HEK293 (cell line): ENCODE results near the gene AHCTF1.

Source experiments
- CTCF ChIA-PET: fragments of 350-600 bp; formaldehyde crosslinking; extraction: SDS; loops from one replicate; lab custom pipeline; 2021; ENCODE audit warnings: antibody characterized with exemption; lab: Yijun Ruan, JAX
- POLR2A ChIA-PET: fragments of 300-600 bp; formaldehyde crosslinking; extraction: SDS; loops from one replicate; lab custom pipeline; 2020; ENCODE audit warnings: antibody characterized with exemption, inconsistent platforms; lab: Yijun Ruan, JAX
- H3K27ac ChIP-seq: fragments of 200-500 bp; sonication (Bioruptor generic); 2 replicates; pipeline ENCODE4 v1.5.1; 2014; ENCODE audit warnings: low read depth, low read length, control low read depth, inconsistent platforms; ENCODE audit errors: extremely low read depth
- H3K36me3 ChIP-seq, 2 experiments: fragments of 200-500 bp in 1 of 2; sonication (Bioruptor generic) in 1 of 2; 1 replicate in 1 of 2; 2 replicates in 1 of 2; pipeline ENCODE4 v1.5.1; 2014 to 2017; ENCODE audit warnings: inconsistent platforms in 2 of 2, low read length in 2 of 2; ENCODE audit not compliant: control insufficient read depth in 2 of 2, insufficient read depth in 1 of 2
- H3K4me1 ChIP-seq: fragments of 200-500 bp; sonication (Bioruptor generic); 2 replicates; pipeline ENCODE4 v1.5.1; 2014; ENCODE audit warnings: mild to moderate bottlenecking, low read length, inconsistent platforms; ENCODE audit not compliant: control insufficient read depth, insufficient read depth
- H3K4me3 ChIP-seq: 2 replicates; pipeline ENCODE4 v1.5.1; 2011; ENCODE audit warnings: low read depth, mild to moderate bottlenecking, control low read depth, low read length, moderate library complexity
- H3K9me3 ChIP-seq: fragments of 200-500 bp; sonication (Bioruptor generic); 2 replicates; pipeline ENCODE4 v1.5.1; 2014; ENCODE audit warnings: low read depth, low read length, inconsistent platforms; ENCODE audit not compliant: control insufficient read depth, insufficient read depth
- FEZF1 ChIP-seq: fragments of 450-650 bp; formaldehyde crosslinking; IDR thresholded peaks from 2 replicates; pipeline ENCODE4 v1.5.1; 2016; ENCODE audit warnings: missing biosample characterization, missing genetic modification characterization
- HOXC10 ChIP-seq: sonication (generic); formaldehyde crosslinking; IDR thresholded peaks from 2 replicates; pipeline ENCODE4 v1.8.1; 2023; ENCODE audit warnings: mild to moderate bottlenecking, missing genetic modification reagents
- KLF7 ChIP-seq: fragments of 450-650 bp; formaldehyde crosslinking; IDR thresholded peaks from 2 replicates; pipeline ENCODE4 v1.5.1; 2016; ENCODE audit warnings: missing biosample characterization, missing genetic modification characterization, borderline replicate concordance
- MEIS1 ChIP-seq: sonication (generic); formaldehyde crosslinking; IDR thresholded peaks from 2 replicates; pipeline ENCODE4 v1.8.1; 2022; ENCODE audit warnings: missing genetic modification reagents, mild to moderate bottlenecking, borderline replicate concordance
- RBAK ChIP-seq: fragments of 450-650 bp; formaldehyde crosslinking; IDR thresholded peaks from 2 replicates; pipeline ENCODE4 v1.5.1; 2016; ENCODE audit warnings: missing biosample characterization, missing genetic modification characterization
- REPIN1 ChIP-seq: fragments of 450-650 bp; formaldehyde crosslinking; IDR thresholded peaks from 2 replicates; pipeline ENCODE4 v1.5.1; 2017; ENCODE audit warnings: missing biosample characterization, missing genetic modification characterization, low read depth
- SP2 ChIP-seq: fragments of 450-650 bp; formaldehyde crosslinking; IDR thresholded peaks from 2 replicates; pipeline ENCODE4 v1.5.1; 2016; ENCODE audit warnings: missing biosample characterization, missing genetic modification characterization
- WT1 ChIP-seq: fragments of 450-650 bp; formaldehyde crosslinking; IDR thresholded peaks from 2 replicates; pipeline ENCODE4 v1.5.1; 2016; ENCODE audit warnings: missing biosample characterization, missing genetic modification characterization
- ZBTB10 ChIP-seq: fragments of 450-650 bp; formaldehyde crosslinking; IDR thresholded peaks from 2 replicates; pipeline ENCODE4 v1.5.1; 2016; ENCODE audit warnings: missing biosample characterization, missing genetic modification characterization
- ZBTB21 ChIP-seq: fragments of 450-650 bp; formaldehyde crosslinking; IDR thresholded peaks from 2 replicates; pipeline ENCODE4 v1.5.1; 2017; ENCODE audit warnings: missing biosample characterization, missing genetic modification characterization
- ZFP69B ChIP-seq: fragments of 450-650 bp; formaldehyde crosslinking; IDR thresholded peaks from 2 replicates; pipeline ENCODE4 v1.5.1; 2016; ENCODE audit warnings: missing biosample characterization, missing genetic modification characterization
- ZNF10 ChIP-seq: fragments of 450-650 bp; formaldehyde crosslinking; IDR thresholded peaks from 2 replicates; pipeline ENCODE4 v1.5.1; 2017; ENCODE audit warnings: missing biosample characterization, missing genetic modification characterization
- ZNF132 ChIP-seq: fragments of 450-650 bp; formaldehyde crosslinking; IDR thresholded peaks from 2 replicates; pipeline ENCODE4 v1.5.1; 2017; ENCODE audit warnings: missing biosample characterization, missing genetic modification characterization, borderline replicate concordance
- ZNF155 ChIP-seq: fragments of 450-650 bp; formaldehyde crosslinking; IDR thresholded peaks from 2 replicates; pipeline ENCODE4 v1.5.1; 2016; ENCODE audit warnings: missing biosample characterization, missing genetic modification characterization
- ZNF175 ChIP-seq: fragments of 450-650 bp; formaldehyde crosslinking; IDR thresholded peaks from 2 replicates; pipeline ENCODE4 v1.5.1; 2016; ENCODE audit warnings: missing biosample characterization, missing genetic modification characterization
- ZNF184 ChIP-seq: fragments of 450-650 bp; IDR thresholded peaks from 2 replicates; pipeline ENCODE4 v1.5.1; 2018; ENCODE audit warnings: missing biosample characterization, mild to moderate bottlenecking, missing genetic modification characterization
- ZNF2 ChIP-seq: fragments of 450-650 bp; formaldehyde crosslinking; IDR thresholded peaks from 2 replicates; pipeline ENCODE4 v1.5.1; 2016; ENCODE audit warnings: missing biosample characterization, missing genetic modification characterization
- ZNF214 ChIP-seq: fragments of 450-650 bp; formaldehyde crosslinking; IDR thresholded peaks from 2 replicates; pipeline ENCODE4 v1.5.1; 2017; ENCODE audit warnings: missing biosample characterization, mild to moderate bottlenecking, missing genetic modification characterization, borderline replicate concordance
- ZNF221 ChIP-seq: fragments of 450-650 bp; formaldehyde crosslinking; IDR thresholded peaks from 2 replicates; pipeline ENCODE4 v1.5.1; 2017; ENCODE audit warnings: missing biosample characterization, missing genetic modification characterization, borderline replicate concordance
- ZNF239 ChIP-seq: fragments of 450-650 bp; formaldehyde crosslinking; IDR thresholded peaks from 2 replicates; pipeline ENCODE4 v1.5.1; 2016; ENCODE audit warnings: missing biosample characterization, missing genetic modification characterization
- ZNF366 ChIP-seq: fragments of 450-650 bp; formaldehyde crosslinking; conservative IDR thresholded peaks from 2 replicates; pipeline ENCODE4 v1.5.1; 2016; ENCODE audit warnings: missing biosample characterization, missing genetic modification characterization
- ZNF660 ChIP-seq: fragments of 450-650 bp; IDR thresholded peaks from 2 replicates; pipeline ENCODE4 v1.5.1; 2018; ENCODE audit warnings: missing biosample characterization, mild to moderate bottlenecking, missing genetic modification characterization
- ZNF843 ChIP-seq: fragments of 450-650 bp; formaldehyde crosslinking; IDR thresholded peaks from 2 replicates; pipeline ENCODE4 v1.5.1; 2016; ENCODE audit warnings: missing biosample characterization, missing genetic modification characterization
- TF ChIP-seq, protein P1 (sequence below): fragments of 450-650 bp; formaldehyde crosslinking; IDR thresholded peaks from 2 replicates; pipeline ENCODE4 v1.5.1; 2017; ENCODE audit warnings: missing biosample characterization, missing genetic modification characterization
- TF ChIP-seq, protein P2 (sequence below): fragments of 450-650 bp; IDR thresholded peaks from 2 replicates; pipeline ENCODE4 v1.5.1; 2018; ENCODE audit warnings: missing biosample characterization, mild to moderate bottlenecking, missing genetic modification characterization
- TF ChIP-seq, protein P3 (sequence below): fragments of 450-650 bp; formaldehyde crosslinking; IDR thresholded peaks from 2 replicates; pipeline ENCODE4 v1.5.1; 2017; ENCODE audit warnings: missing biosample characterization, missing genetic modification characterization

AHCTF1 gene

DNA sequence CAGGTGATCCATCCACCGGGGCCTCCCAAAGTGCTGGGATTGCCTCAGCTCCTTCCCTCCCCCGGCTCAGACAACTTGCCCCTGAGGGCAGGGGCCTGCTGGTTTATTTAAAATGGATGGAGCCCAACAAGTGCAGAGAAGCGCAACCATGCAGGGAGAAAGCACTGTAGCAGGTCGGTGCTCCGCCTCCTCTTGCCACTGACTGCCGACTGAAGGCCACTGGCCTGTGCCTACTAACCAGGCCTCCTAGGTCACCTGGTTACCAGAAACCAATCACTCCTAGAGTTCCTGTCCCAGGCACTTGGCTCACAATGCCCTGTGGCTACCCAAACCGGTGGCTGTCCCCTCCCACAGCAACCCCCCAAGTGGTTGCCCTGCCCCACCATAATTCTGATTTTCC is 40.2 kb upstream of the AHCTF1 start:
- H3K4me3 ChIP-seq: no peak overlapping the region
- TF ChIP-seq ZBTB10 (tag by site-specific recombination): no peak
- no peak for TF ChIP-seq KLF7 (tag by site-specific recombination)
- no peak for TF ChIP-seq ZBTB21
- no peak for TF ChIP-seq REPIN1
- no peak for TF ChIP-seq ZNF10 (tag by site-specific recombination)
- no peak for TF ChIP-seq ZNF214 (tag by site-specific recombination)
- TF ChIP-seq ZFP69B (tag by site-specific recombination): no peak
- no peak for TF ChIP-seq ZNF132
- TF ChIP-seq WT1 (tag by site-specific recombination): no peak
- TF ChIP-seq, protein P1, sequence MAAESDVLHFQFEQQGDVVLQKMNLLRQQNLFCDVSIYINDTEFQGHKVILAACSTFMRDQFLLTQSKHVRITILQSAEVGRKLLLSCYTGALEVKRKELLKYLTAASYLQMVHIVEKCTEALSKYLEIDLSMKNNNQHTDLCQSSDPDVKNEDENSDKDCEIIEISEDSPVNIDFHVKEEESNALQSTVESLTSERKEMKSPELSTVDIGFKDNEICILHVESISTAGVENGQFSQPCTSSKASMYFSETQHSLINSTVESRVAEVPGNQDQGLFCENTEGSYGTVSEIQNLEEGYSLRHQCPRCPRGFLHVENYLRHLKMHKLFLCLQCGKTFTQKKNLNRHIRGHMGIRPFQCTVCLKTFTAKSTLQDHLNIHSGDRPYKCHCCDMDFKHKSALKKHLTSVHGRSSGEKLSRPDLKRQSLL (tag by site-specific recombination): no peak
- TF ChIP-seq, all 188 proteins: peak for 0
- ChIA-PET CTCF (interaction anchor here (0.5 kb wide), 1 partner anchor 47 kb away, joined by 3 read pairs; no protein-coding TSS in a partner anchor), POLR2A (no interaction called here)
- Histone ChIP-seq H3K27ac (no peak overlapping the region), H3K36me3 (peaks cover 0 to 22% of the 10 kb centered on the region in 2 experiments; a peak in 1 of 3 replicates), H3K4me1 (no peaks in the 10 kb centered on the region), H3K9me3 (no peaks in the 10 kb centered on the region)

- ChIA-PET CTCF (interaction anchor here (0.5 kb wide), 1 partner anchor 46 kb away, joined by 3 read pairs; no protein-coding TSS in a partner anchor), POLR2A (no interaction called here)
- Histone ChIP-seq H3K4me1 (no peaks in the 10 kb centered on the region), H3K4me3 (no peak overlapping the region), H3K27ac (no peak overlapping the region), H3K9me3 (no peaks in the 10 kb centered on the region), H3K36me3 (peaks cover 0 to 26% of the 10 kb centered on the region in 2 experiments; a peak in 1 of 3 replicates)
- TF ChIP-seq ZNF221 (tag by site-specific recombination) (no peak), FEZF1 (tag by site-specific recombination) (no peak), ZNF660 (tag by site-specific recombination) (no peak), SP2 (no peak), ZNF366 (tag by site-specific recombination) (no peak), ZNF2 (tag by site-specific recombination) (no peak), ZNF843 (tag by site-specific recombination) (no peak), ZNF184 (tag by site-specific recombination) (no peak), ZNF239 (no peak), ZNF175 (tag by site-specific recombination) (no peak), MEIS1 (no peak), ZNF155 (tag by site-specific recombination) (no peak), RBAK (tag by site-specific recombination) (no peak), HOXC10 (CRISPR knock-in tag) (no peak)
- TF ChIP-seq, protein P2, sequence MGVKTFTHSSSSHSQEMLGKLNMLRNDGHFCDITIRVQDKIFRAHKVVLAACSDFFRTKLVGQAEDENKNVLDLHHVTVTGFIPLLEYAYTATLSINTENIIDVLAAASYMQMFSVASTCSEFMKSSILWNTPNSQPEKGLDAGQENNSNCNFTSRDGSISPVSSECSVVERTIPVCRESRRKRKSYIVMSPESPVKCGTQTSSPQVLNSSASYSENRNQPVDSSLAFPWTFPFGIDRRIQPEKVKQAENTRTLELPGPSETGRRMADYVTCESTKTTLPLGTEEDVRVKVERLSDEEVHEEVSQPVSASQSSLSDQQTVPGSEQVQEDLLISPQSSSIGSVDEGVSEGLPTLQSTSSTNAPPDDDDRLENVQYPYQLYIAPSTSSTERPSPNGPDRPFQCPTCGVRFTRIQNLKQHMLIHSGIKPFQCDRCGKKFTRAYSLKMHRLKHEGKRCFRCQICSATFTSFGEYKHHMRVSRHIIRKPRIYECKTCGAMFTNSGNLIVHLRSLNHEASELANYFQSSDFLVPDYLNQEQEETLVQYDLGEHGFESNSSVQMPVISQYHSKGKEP: no peak
- TF ChIP-seq, protein P3, sequence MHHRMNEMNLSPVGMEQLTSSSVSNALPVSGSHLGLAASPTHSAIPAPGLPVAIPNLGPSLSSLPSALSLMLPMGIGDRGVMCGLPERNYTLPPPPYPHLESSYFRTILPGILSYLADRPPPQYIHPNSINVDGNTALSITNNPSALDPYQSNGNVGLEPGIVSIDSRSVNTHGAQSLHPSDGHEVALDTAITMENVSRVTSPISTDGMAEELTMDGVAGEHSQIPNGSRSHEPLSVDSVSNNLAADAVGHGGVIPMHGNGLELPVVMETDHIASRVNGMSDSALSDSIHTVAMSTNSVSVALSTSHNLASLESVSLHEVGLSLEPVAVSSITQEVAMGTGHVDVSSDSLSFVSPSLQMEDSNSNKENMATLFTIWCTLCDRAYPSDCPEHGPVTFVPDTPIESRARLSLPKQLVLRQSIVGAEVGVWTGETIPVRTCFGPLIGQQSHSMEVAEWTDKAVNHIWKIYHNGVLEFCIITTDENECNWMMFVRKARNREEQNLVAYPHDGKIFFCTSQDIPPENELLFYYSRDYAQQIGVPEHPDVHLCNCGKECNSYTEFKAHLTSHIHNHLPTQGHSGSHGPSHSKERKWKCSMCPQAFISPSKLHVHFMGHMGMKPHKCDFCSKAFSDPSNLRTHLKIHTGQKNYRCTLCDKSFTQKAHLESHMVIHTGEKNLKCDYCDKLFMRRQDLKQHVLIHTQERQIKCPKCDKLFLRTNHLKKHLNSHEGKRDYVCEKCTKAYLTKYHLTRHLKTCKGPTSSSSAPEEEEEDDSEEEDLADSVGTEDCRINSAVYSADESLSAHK (tag by site-specific recombination): no peak
Measured at GRCh38 chr1:246971090-246971721, 39.5 kb upstream of the AHCTF1 start.
